HepG2 (cell line): Measurements from ENCODE around the gene RAPGEF5. TPM values are rescaled to one million over a fixed set of nuclear protein-coding genes. Genes with fewer than 3 reads are reported as not detected.

Experiments used
- BCLAF1 ChIP-seq: fragments of 450-650 bp; IDR thresholded peaks from 2 replicates; pipeline ENCODE4 v1.6.1; 2017; ENCODE audit warnings: mild to moderate bottlenecking
- CBFB ChIP-seq: sonication (generic); formaldehyde crosslinking; IDR thresholded peaks from 2 replicates; pipeline ENCODE4 v1.4.0; 2020; ENCODE audit warnings: missing genetic modification reagents
- DMTF1 ChIP-seq: sonication (generic); formaldehyde crosslinking; IDR thresholded peaks from 2 replicates; pipeline ENCODE4 v1.4.0; 2020; ENCODE audit warnings: mild to moderate bottlenecking, missing genetic modification reagents
- FLYWCH1 ChIP-seq: sonication (generic); formaldehyde crosslinking; IDR thresholded peaks from 2 replicates; pipeline ENCODE4 v1.8.1; 2023; ENCODE audit warnings: mild to moderate bottlenecking, missing genetic modification reagents
- HNRNPUL1 ChIP-seq: fragments of 200-400 bp; formaldehyde crosslinking; IDR thresholded peaks from 2 replicates; pipeline ENCODE4 v1.6.1; 2017; ENCODE audit warnings: low read depth, mild to moderate bottlenecking, low read length, moderate library complexity
- KDM4B ChIP-seq: sonication (generic); formaldehyde crosslinking; IDR thresholded peaks from 2 replicates; pipeline ENCODE4 v1.4.0; 2020; ENCODE audit warnings: missing genetic modification reagents
- MAFG ChIP-seq: sonication (generic); formaldehyde crosslinking; IDR thresholded peaks from 2 replicates; pipeline ENCODE4 v1.5.1; 2020; ENCODE audit warnings: mild to moderate bottlenecking, missing genetic modification reagents
- POGZ ChIP-seq: sonication (generic); formaldehyde crosslinking; IDR thresholded peaks from 2 replicates; pipeline ENCODE4 v1.4.0; 2020; ENCODE audit warnings: mild to moderate bottlenecking, missing genetic modification reagents
- RARG ChIP-seq: sonication (generic); formaldehyde crosslinking; IDR thresholded peaks from 2 replicates; pipeline ENCODE4 v1.4.0; 2020; ENCODE audit warnings: low read depth, mild to moderate bottlenecking, missing genetic modification reagents
- RBAK ChIP-seq: sonication (generic); formaldehyde crosslinking; IDR thresholded peaks from 2 replicates; pipeline ENCODE4 v1.5.1; 2020; ENCODE audit warnings: mild to moderate bottlenecking, missing genetic modification reagents
- REL ChIP-seq: sonication (generic); formaldehyde crosslinking; conservative IDR thresholded peaks from 2 replicates; pipeline ENCODE4 v1.8.0; 2022; ENCODE audit warnings: mild to moderate bottlenecking, missing genetic modification reagents, moderate library complexity
- SAP130 ChIP-seq: IDR thresholded peaks from 2 replicates; pipeline ENCODE4 v1.6.1; 2016; ENCODE audit warnings: low read depth
- TOE1 ChIP-seq: sonication (generic); formaldehyde crosslinking; IDR thresholded peaks from 2 replicates; pipeline ENCODE4 v1.4.0; 2020; ENCODE audit warnings: mild to moderate bottlenecking, missing genetic modification reagents
- ZNF230 ChIP-seq: sonication (generic); formaldehyde crosslinking; IDR thresholded peaks from 2 replicates; pipeline ENCODE4 v1.4.0; 2020; ENCODE audit warnings: mild to moderate bottlenecking, missing genetic modification reagents
- ZNF317 ChIP-seq: sonication (generic); formaldehyde crosslinking; IDR thresholded peaks from 2 replicates; pipeline ENCODE4 v1.5.0; 2020; ENCODE audit warnings: mild to moderate bottlenecking, missing genetic modification reagents
- ZNF451 ChIP-seq: sonication (generic); formaldehyde crosslinking; IDR thresholded peaks from 2 replicates; pipeline ENCODE4 v1.5.0; 2020; ENCODE audit warnings: mild to moderate bottlenecking, missing genetic modification reagents
- ZNF605 ChIP-seq: sonication (generic); formaldehyde crosslinking; IDR thresholded peaks from 2 replicates; pipeline ENCODE4 v1.8.0; 2022; ENCODE audit warnings: mild to moderate bottlenecking, missing genetic modification reagents
- ZNF660 ChIP-seq: sonication (generic); formaldehyde crosslinking; IDR thresholded peaks from 2 replicates; pipeline ENCODE4 v1.5.1; 2020; ENCODE audit warnings: mild to moderate bottlenecking, low read depth, missing genetic modification reagents, borderline replicate concordance
- ZNF766 ChIP-seq: sonication (generic); formaldehyde crosslinking; IDR thresholded peaks from 2 replicates; pipeline ENCODE4 v1.5.0; 2020; ENCODE audit warnings: missing genetic modification reagents, borderline replicate concordance
- ZNF775 ChIP-seq: sonication (generic); formaldehyde crosslinking; IDR thresholded peaks from 2 replicates; pipeline ENCODE4 v1.4.0; 2020; ENCODE audit warnings: missing genetic modification reagents, mild to moderate bottlenecking, moderate library complexity, borderline replicate concordance
- polyA plus RNA-seq, 8 experiments: library from polyadenylated mRNA; depleted of rRNA in 3 of 8; stranded (reverse) in 7 of 8; unstranded in 1 of 8; fragments of >200 nt; fragmentation: Illumina TruSeq in 4 of 8; extraction: Trizol in 4 of 8; gene quantifications; 2 replicates each; pipeline versions ENCODE4 v1.2.1 to v1.2.3, GENCODE V29; 2011 to 2016; ENCODE audit warnings: low read depth in 4 of 8, missing spikeins in 1 of 8, mixed read lengths in 1 of 8; ENCODE audit not compliant: insufficient read depth in 1 of 8
- total RNA-seq, 5 experiments: library from RNA; depleted of rRNA; stranded (reverse); fragments of >200 nt; fragmentation: Illumina TruSeq; extraction: Trizol; gene quantifications; 2 replicates each; pipeline ENCODE4 v1.2.3, GENCODE V29; 2016; ENCODE audit warnings: low read depth in 1 of 5
- TF ChIP-seq, protein P1 (sequence below): sonication (generic); formaldehyde crosslinking; IDR thresholded peaks from 2 replicates; pipeline ENCODE4 v1.4.0; 2020; ENCODE audit warnings: mild to moderate bottlenecking, missing genetic modification reagents
- TF ChIP-seq, protein P2 (sequence below): sonication (generic); formaldehyde crosslinking; IDR thresholded peaks from 2 replicates; pipeline ENCODE4 v1.5.0; 2020; ENCODE audit warnings: missing genetic modification reagents, mild to moderate bottlenecking, borderline replicate concordance
- TF ChIP-seq, protein P3 (sequence below): sonication (generic); formaldehyde crosslinking; IDR thresholded peaks from 2 replicates; pipeline ENCODE4 v1.5.0; 2020; ENCODE audit warnings: mild to moderate bottlenecking, missing genetic modification reagents, moderate library complexity

RAPGEF5 gene
- total and polyA plus RNA-seq, 2 of the 13 experiments (the other 11 are each of a cell fraction or from before 2014, with no cell fraction given) = 17.1 to 23.4 TPM

DNA sequence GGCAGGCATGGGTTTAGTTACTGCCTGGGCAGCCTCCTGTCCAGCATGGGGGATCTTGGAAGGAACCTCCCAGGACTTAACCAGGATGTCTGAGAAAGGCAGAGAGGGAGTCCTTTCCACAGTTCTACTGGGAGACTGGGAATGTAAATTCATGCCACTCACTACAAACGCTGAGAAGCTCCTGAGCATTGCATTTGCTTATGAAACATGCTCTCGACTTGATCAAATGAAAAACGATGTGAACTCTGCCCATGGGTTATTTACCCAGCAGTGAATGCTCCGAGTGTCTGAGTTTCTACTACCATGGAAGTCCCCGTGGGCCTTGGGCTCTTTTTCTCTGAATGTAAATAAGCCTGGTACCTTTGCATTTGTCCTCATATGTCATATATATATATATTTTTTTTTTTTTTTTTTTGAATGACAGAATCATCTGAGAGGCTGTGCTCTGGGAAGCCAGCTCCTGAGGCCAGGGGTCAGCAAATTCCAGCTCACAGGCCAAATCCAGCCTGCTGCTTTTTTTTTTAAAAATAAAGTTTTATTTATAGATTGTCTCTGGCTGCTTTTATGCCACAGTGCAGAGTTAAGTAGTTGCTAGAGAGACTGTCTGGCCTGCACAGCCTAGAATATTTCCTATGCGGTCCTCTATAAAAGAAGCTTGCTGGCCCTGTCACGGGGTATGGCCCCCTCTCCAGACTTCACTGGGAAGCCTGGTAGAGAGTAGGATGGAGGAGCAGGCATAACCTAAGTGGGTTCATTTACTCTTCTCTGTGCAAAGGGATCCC, 21.4 kb upstream of the RAPGEF5 start (continued):
- no peak for TF ChIP-seq ZNF775
- TF ChIP-seq ZNF660 (CRISPR knock-in tag) = no peak
- no peak for TF ChIP-seq REL (CRISPR knock-in tag)
- peak; percentile 83 for TF ChIP-seq POGZ (CRISPR knock-in tag)
- no peak for TF ChIP-seq ZNF766 (CRISPR knock-in tag)
- TF ChIP-seq TOE1 = no peak
- no peak for TF ChIP-seq CBFB (CRISPR knock-in tag)
- TF ChIP-seq DMTF1 (CRISPR knock-in tag) = no peak
- TF ChIP-seq MAFG = no peak
- TF ChIP-seq RBAK (CRISPR knock-in tag) = no peak
- no peak for TF ChIP-seq RARG
- TF ChIP-seq SAP130 (CRISPR knock-in tag) = peak; percentile 67
- TF ChIP-seq, protein P1, sequence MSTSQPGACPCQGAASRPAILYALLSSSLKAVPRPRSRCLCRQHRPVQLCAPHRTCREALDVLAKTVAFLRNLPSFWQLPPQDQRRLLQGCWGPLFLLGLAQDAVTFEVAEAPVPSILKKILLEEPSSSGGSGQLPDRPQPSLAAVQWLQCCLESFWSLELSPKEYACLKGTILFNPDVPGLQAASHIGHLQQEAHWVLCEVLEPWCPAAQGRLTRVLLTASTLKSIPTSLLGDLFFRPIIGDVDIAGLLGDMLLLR (CRISPR knock-in tag) = no peak
- no peak for TF ChIP-seq FLYWCH1 (CRISPR knock-in tag)
- TF ChIP-seq, protein P2, sequence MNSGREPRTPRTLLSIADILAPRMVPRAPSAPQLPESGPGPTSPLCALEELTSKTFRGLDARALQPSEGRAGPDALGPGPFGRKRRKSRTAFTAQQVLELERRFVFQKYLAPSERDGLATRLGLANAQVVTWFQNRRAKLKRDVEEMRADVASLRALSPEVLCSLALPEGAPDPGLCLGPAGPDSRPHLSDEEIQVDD (CRISPR knock-in tag) = no peak
- TF ChIP-seq ZNF317 (CRISPR knock-in tag) = no peak
- TF ChIP-seq ZNF605 (CRISPR knock-in tag) = no peak
- TF ChIP-seq BCLAF1 = no peak
- TF ChIP-seq, protein P3, sequence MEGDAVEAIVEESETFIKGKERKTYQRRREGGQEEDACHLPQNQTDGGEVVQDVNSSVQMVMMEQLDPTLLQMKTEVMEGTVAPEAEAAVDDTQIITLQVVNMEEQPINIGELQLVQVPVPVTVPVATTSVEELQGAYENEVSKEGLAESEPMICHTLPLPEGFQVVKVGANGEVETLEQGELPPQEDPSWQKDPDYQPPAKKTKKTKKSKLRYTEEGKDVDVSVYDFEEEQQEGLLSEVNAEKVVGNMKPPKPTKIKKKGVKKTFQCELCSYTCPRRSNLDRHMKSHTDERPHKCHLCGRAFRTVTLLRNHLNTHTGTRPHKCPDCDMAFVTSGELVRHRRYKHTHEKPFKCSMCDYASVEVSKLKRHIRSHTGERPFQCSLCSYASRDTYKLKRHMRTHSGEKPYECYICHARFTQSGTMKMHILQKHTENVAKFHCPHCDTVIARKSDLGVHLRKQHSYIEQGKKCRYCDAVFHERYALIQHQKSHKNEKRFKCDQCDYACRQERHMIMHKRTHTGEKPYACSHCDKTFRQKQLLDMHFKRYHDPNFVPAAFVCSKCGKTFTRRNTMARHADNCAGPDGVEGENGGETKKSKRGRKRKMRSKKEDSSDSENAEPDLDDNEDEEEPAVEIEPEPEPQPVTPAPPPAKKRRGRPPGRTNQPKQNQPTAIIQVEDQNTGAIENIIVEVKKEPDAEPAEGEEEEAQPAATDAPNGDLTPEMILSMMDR = no peak
- no peak for TF ChIP-seq ZNF230 (CRISPR knock-in tag)
- no peak for TF ChIP-seq KDM4B (CRISPR knock-in tag)
- TF ChIP-seq HNRNPUL1 = no peak
- TF ChIP-seq ZNF451 (CRISPR knock-in tag) = no peak
